CD14-positive monocyte (primary cell): ENCODE measurements around the gene SERPINI2. TPM values are rescaled to one million over a fixed set of nuclear protein-coding genes. Genes with fewer than 3 reads are reported as not detected.
A peak's percentile ranks its signal among the peaks of the same experiment; 100 is the strongest.
"Not testable (repeated sequence)": the region's sequence is repeated elsewhere in the genome, so short reads cannot be mapped to it uniquely, and the experiment has no call there.

Experiments
- DNase-seq, 3 donors: peaks; one replicate each; pipeline ENCODE4 v3.0.0-alpha.2; 2011 to 2022
- H2AFZ ChIP-seq: 2 replicates; pipeline ENCODE4 v1.6.0; 2012; ENCODE audit warnings: mild to moderate bottlenecking, low read depth, low read length, inconsistent platforms; ENCODE audit not compliant: insufficient read depth, poor library complexity, severe bottlenecking
- H3K27ac ChIP-seq, 2 donors: 1 replicate in 1 of 2; 2 replicates in 1 of 2; pipeline ENCODE4 v1.5.1; 2012 to 2013; ENCODE audit warnings: low read length in 2 of 2, control low read depth in 1 of 2, inconsistent platforms in 1 of 2, low read depth in 1 of 2, mild to moderate bottlenecking in 1 of 2
- H3K27me3 ChIP-seq, 2 donors: one replicate each; pipeline versions ENCODE4 v1.6.0 to v1.6.1; 2011 to 2013; ENCODE audit warnings: low read length in 2 of 2; ENCODE audit not compliant: control insufficient read depth in 2 of 2, insufficient read depth in 2 of 2
- H3K36me3 ChIP-seq, 2 donors: replicated peaks in 1 of 2; 1 replicate in 1 of 2; 2 replicates in 1 of 2; pipeline versions ENCODE4 v1.5.1 to v1.6.1; 2012 to 2013; ENCODE audit warnings: low read length in 2 of 2, control low read depth in 1 of 2, inconsistent platforms in 1 of 2, mild to moderate bottlenecking in 1 of 2; ENCODE audit not compliant: insufficient read depth in 2 of 2, control insufficient read depth in 1 of 2
- H3K4me1 ChIP-seq, 2 donors: 1 replicate in 1 of 2; 2 replicates in 1 of 2; pipeline versions ENCODE4 v1.5.1 to v1.6.1; 2012 to 2013; ENCODE audit warnings: low read length in 2 of 2, control low read depth in 1 of 2, inconsistent platforms in 1 of 2, mild to moderate bottlenecking in 1 of 2, moderate library complexity in 1 of 2; ENCODE audit not compliant: insufficient read depth in 2 of 2, control insufficient read depth in 1 of 2
- H3K4me2 ChIP-seq: replicated peaks from 2 replicates; pipeline ENCODE3; 2012; ENCODE audit warnings: low read length, moderate library complexity, mild to moderate bottlenecking; ENCODE audit not compliant: poor library complexity, severe bottlenecking; ENCODE audit errors: extremely low read depth
- H3K4me3 ChIP-seq, 3 experiments: fragments of 200-600 bp in 1 of 3; sonication (generic) in 1 of 3; replicated peaks in 1 of 3; 1 replicate in 2 of 3; 2 replicates in 1 of 3; pipeline ENCODE4 v1.5.1; 2011 to 2013; ENCODE audit warnings: low read length in 3 of 3, mild to moderate bottlenecking in 3 of 3, control low read depth in 2 of 3, low read depth in 2 of 3, inconsistent platforms in 1 of 3, moderate library complexity in 1 of 3
- H3K79me2 ChIP-seq: 2 replicates; pipeline ENCODE4 v1.6.0; 2012; ENCODE audit warnings: mild to moderate bottlenecking, control low read depth, inconsistent platforms, low read length, moderate library complexity; ENCODE audit not compliant: insufficient read depth
- H3K9ac ChIP-seq: 2 replicates; pipeline ENCODE4 v1.6.0; 2017; ENCODE audit warnings: low read length, mild to moderate bottlenecking; ENCODE audit not compliant: insufficient read depth, poor library complexity, severe bottlenecking
- H3K9me3 ChIP-seq, 2 donors: replicated peaks in 1 of 2; 1 replicate in 1 of 2; 2 replicates in 1 of 2; pipeline versions ENCODE4 v1.5.1 to v1.6.1; 2012 to 2013; ENCODE audit warnings: low read length in 2 of 2, control low read depth in 1 of 2; ENCODE audit not compliant: control insufficient read depth in 1 of 2, insufficient read depth in 1 of 2
- H4K20me1 ChIP-seq: 2 replicates; pipeline ENCODE4 v1.6.0; 2012; ENCODE audit warnings: mild to moderate bottlenecking, low read length, control low read depth, moderate library complexity; ENCODE audit not compliant: insufficient read depth
- H3K27ac Mint-ChIP-seq, 7 donors: one replicate each; pipeline ENCODE4 v1.8.0; 2020; ENCODE audit warnings: mild to moderate bottlenecking in 7 of 7, mixed read lengths in 7 of 7, moderate library complexity in 6 of 7, inconsistent platforms in 2 of 7
- H3K27me3 Mint-ChIP-seq, 3 donors: one replicate each; pipeline ENCODE4 v1.8.0; 2021 to 2022; ENCODE audit warnings: low read depth in 3 of 3, mild to moderate bottlenecking in 3 of 3, mixed read lengths in 3 of 3, moderate library complexity in 3 of 3, inconsistent platforms in 1 of 3
- H3K36me3 Mint-ChIP-seq, 2 donors: one replicate each; pipeline ENCODE4 v1.8.0; 2020; ENCODE audit warnings: mixed read lengths in 2 of 2, inconsistent platforms in 1 of 2, mild to moderate bottlenecking in 1 of 2
- H3K4me1 Mint-ChIP-seq: one replicate; pipeline ENCODE4 v1.8.0; 2020; ENCODE audit warnings: mild to moderate bottlenecking, mixed read lengths
- H3K4me3 Mint-ChIP-seq, 2 donors: one replicate each; pipeline ENCODE4 v1.8.0; 2020; ENCODE audit warnings: mild to moderate bottlenecking in 2 of 2, mixed read lengths in 2 of 2, moderate library complexity in 1 of 2
- H3K9me3 Mint-ChIP-seq, 7 donors: one replicate each; pipeline ENCODE4 v1.8.0; 2020 to 2022; ENCODE audit warnings: mixed read lengths in 7 of 7, mild to moderate bottlenecking in 6 of 7, moderate library complexity in 6 of 7, inconsistent platforms in 2 of 7
- CTCF ChIP-seq: fragments of 200-600 bp; IDR thresholded peaks from one replicate; pipeline ENCODE4 v1.8.0; 2022; ENCODE audit warnings: antibody characterized with exemption, mild to moderate bottlenecking
- WGBS: methylation state at CpG from one replicate; pipeline ENCODE4 v1.1.5; 2013; ENCODE audit warnings: missing lambda C conversion rate; ENCODE audit not compliant: insufficient coverage; 5-methylcytosine and 5-hydroxymethylcytosine counted together
- intact Hi-C, 2 donors: fragments of 100-400 bp; cut with micrococcal nuclease; formaldehyde crosslinking; loops; one replicate each; pipeline versions ENCODE4 v1.15.0 to v1.15.1; 2023
- polyA plus RNA-seq, 3 donors: library from polyadenylated mRNA; depleted of rRNA in 1 of 3; unstranded in 2 of 3; stranded (reverse) in 1 of 3; fragments of 300-500 nt in 2 of 3; fragments of >200 nt in 1 of 3; fragmentation: Illumina TruSeq in 2 of 3; gene quantifications; 1 replicate in 2 of 3; 2 replicates in 1 of 3; pipeline ENCODE4 v1.2.3, GENCODE V29; 2012 to 2021

The SERPINI2 gene
- polyA plus RNA-seq, 3 donors: 1.1 TPM; not detected in 2

DNA sequence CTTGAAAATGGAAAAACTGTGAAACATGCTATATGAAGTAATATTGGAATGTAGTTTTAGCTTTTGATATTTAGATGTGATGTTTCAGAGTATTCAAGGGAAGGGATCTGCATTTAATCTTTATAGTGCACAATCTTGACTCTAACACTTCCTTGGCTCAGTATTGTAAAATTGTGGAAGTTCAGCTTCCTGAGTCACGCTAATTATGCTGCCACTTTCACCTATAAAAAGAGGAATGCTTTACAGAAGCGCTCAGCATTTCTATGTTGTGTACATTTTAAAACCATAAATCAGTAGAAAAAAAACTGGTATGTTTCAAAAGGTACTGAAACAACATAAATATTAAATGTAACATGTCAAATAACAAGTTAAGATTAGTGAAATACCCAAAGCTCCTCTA is 32.6 kb downstream of the SERPINI2 start:
- TF ChIP-seq CTCF: no peak
- Histone ChIP-seq H3K79me2 (no peaks in the 10 kb centered on the region), H3K27me3 (no peaks in the 10 kb centered on the region), H3K9ac (no peak overlapping the region), H3K4me3 (no peak overlapping the region), H3K36me3 (no peaks in the 10 kb centered on the region), H3K4me1 (no peaks in the 10 kb centered on the region), H3K4me2 (no peak overlapping the region), H4K20me1 (no peaks in the 10 kb centered on the region), H3K27ac (no peak overlapping the region), H2AFZ (no peak overlapping the region), H3K9me3 (no peaks in the 10 kb centered on the region)
- no peaks in the 10 kb centered on the region for H3K9me3 Mint-ChIP-seq
- no CpG with 5 or more reads among the region's 2 CpGs for WGBS
- peaks cover 2 to 7% of the 10 kb centered on the region in 2 donors for H3K36me3 Mint-ChIP-seq
- H3K27me3 Mint-ChIP-seq: no peaks in the 10 kb centered on the region
- DNase-seq: peak in 1 of 3 donors; percentile 10
- H3K27ac Mint-ChIP-seq: no peak overlapping the region
- intact Hi-C loops: no loop called here
- H3K4me3 Mint-ChIP-seq: no peak overlapping the region
- peaks cover 2% of the 10 kb centered on the region for H3K4me1 Mint-ChIP-seq

- intact Hi-C loops: no loop called here
- Mint-ChIP-seq H3K36me3 (peaks cover 1 to 2% of the 10 kb centered on the region in 2 donors), H3K27me3 (no peaks in the 10 kb centered on the region), H3K4me1 (peaks cover 2% of the 10 kb centered on the region), H3K27ac (no peak overlapping the region), H3K4me3 (no peak overlapping the region), H3K9me3 (peaks cover 0 to 4% (median 0%) of the 10 kb centered on the region in 7 donors)
- no peaks in the 10 kb centered on the region for H3K9me3 ChIP-seq
- H3K27ac ChIP-seq: no peak overlapping the region
- no peaks in the 10 kb centered on the region for H4K20me1 ChIP-seq
- no peak overlapping the region for H2AFZ ChIP-seq
- no peaks in the 10 kb centered on the region for H3K27me3 ChIP-seq
- H3K79me2 ChIP-seq: no peaks in the 10 kb centered on the region
- TF ChIP-seq CTCF: no peak
- no peaks in the 10 kb centered on the region for H3K36me3 ChIP-seq
- no peak overlapping the region for H3K4me3 ChIP-seq
- no peak for DNase-seq
- no peak overlapping the region for H3K4me2 ChIP-seq
- WGBS: 100% methylated on average over 1 of the region's 2 CpGs
- no peak overlapping the region for H3K9ac ChIP-seq
- no peaks in the 10 kb centered on the region for H3K4me1 ChIP-seq
Observed at GRCh38 chr3:167437428-167438139, 36.3 kb downstream of the SERPINI2 start.

DNA sequence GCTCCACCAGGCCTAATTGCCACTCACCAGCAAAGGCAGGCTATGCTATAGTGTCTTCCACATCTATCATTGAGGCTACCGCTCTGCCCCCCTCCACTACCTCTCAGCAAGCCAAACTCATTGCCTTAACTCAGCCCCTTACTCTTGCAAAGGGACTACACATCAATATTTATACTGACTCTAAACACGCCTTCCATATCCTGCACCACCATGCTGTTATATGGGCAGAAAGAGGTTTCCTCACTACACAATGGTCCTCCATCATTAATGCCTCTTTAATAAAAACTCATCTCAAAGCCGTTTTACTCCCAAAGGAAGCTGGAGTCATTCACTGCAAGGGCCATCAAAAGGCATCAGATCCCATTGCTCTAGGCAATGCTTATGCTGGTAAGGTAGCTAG is 46.9 kb downstream of the SERPINI2 start:
- H3K36me3 Mint-ChIP-seq, H3K4me1 Mint-ChIP-seq, H3K4me3 ChIP-seq, H3K79me2 ChIP-seq, H2AFZ ChIP-seq, H4K20me1 ChIP-seq, H3K4me2 ChIP-seq, intact Hi-C loops, H3K27me3 Mint-ChIP-seq, DNase-seq, H3K9ac ChIP-seq, H3K27me3 ChIP-seq, H3K36me3 ChIP-seq, H3K4me3 Mint-ChIP-seq, H3K4me1 ChIP-seq, H3K27ac ChIP-seq, H3K27ac Mint-ChIP-seq: not testable (repeated sequence)
- H3K9me3 Mint-ChIP-seq: peaks cover 3 to 14% (median 6%) of the 10 kb centered on the region in 7 donors
- WGBS: 100% methylated on average over 2 of the region's 3 CpGs
- peaks cover 17 to 35% of the 10 kb centered on the region in 2 donors for H3K9me3 ChIP-seq
